C4-2B (cell line): Measurements from ENCODE around the gene CBY3.
"Not testable (repeated sequence)": the region's sequence is repeated elsewhere in the genome, so short reads cannot be mapped to it uniquely, and the experiment has no call there.

Source experiments
- CTCF ChIP-seq: fragments of 450-650 bp; conservative IDR thresholded peaks from 2 replicates; pipeline ENCODE4 v1.5.1; 2017; ENCODE audit warnings: mild to moderate bottlenecking
- ZFX ChIP-seq: fragments of 450-650 bp; IDR thresholded peaks from 2 replicates; pipeline ENCODE4 v1.6.1; 2017

- not testable (repeated sequence) for TF ChIP-seq CTCF, ZFX
These were observed 39.1 kb downstream of the CBY3 start for GRCh38 chr5:179641745-179642144.
